Astrocyte (in vitro differentiated cells and primary cell): ENCODE measurements around the gene TTC7B.

Experiments used
- CTCF ChIP-seq: IDR thresholded peaks from 2 replicates; pipeline ENCODE4 v1.5.1; 2011; ENCODE audit warnings: low read depth, mild to moderate bottlenecking, inconsistent platforms, low read length, moderate library complexity; ENCODE audit not compliant: insufficient read depth
- EZH2 ChIP-seq: IDR thresholded peaks from 2 replicates; pipeline ENCODE4 v1.6.1; 2012; ENCODE audit warnings: mild to moderate bottlenecking, low read length, inconsistent platforms; ENCODE audit not compliant: insufficient read depth

GRCh38 chr14:90567191-90567590, 249.0 kb downstream of the TTC7B start:
- TF ChIP-seq CTCF (no peak), EZH2 (no peak)
